Right lobe of liver (tissue), 6 donors: ENCODE data around the gene RETREG1. TPM values are rescaled to one million over a fixed set of nuclear protein-coding genes. Genes with fewer than 3 reads are reported as not detected.
"Not testable (repeated sequence)": the region's sequence is repeated elsewhere in the genome, so short reads cannot be mapped to it uniquely, and the experiment has no call there.

Source experiments
- ATAC-seq, 4 donors: fragments of 200-7000 bp; cut with Tn5 transposase; one replicate each; pipeline ENCODE4 v1.9.1; 2020; ENCODE audit warnings: mild to moderate bottlenecking in 4 of 4, moderate library complexity in 4 of 4
- DNase-seq, 3 donors: peaks; one replicate each; pipeline ENCODE4 v3.0.0-alpha.2; 2020
- H3K27ac ChIP-seq, 3 donors: fragments of 200-600 bp; one replicate each; pipeline ENCODE4 v1.8.0; 2022
- H3K27me3 ChIP-seq, 2 donors: fragments of 200-600 bp; one replicate each; pipeline ENCODE4 v1.8.0; 2022
- H3K36me3 ChIP-seq, 4 donors: fragments of 200-600 bp; sonication (generic) in 1 of 4; one replicate each; pipeline versions ENCODE4 v1.5.1 to v1.8.0; 2017 to 2022; ENCODE audit warnings: control low read depth in 1 of 4
- H3K4me1 ChIP-seq, 4 donors: fragments of 200-600 bp; sonication (generic) in 1 of 4; one replicate each; pipeline versions ENCODE4 v1.5.1 to v1.8.0; 2017 to 2022; ENCODE audit warnings: control low read depth in 1 of 4
- H3K4me3 ChIP-seq, 3 donors: fragments of 200-600 bp; one replicate each; pipeline ENCODE4 v1.8.0; 2022
- H3K9me3 ChIP-seq, 4 donors: fragments of 200-600 bp; sonication (generic) in 1 of 4; one replicate each; pipeline versions ENCODE4 v1.5.1 to v1.8.0; 2017 to 2022; ENCODE audit warnings: control low read depth in 1 of 4
- POLR2A ChIP-seq: fragments of 450-650 bp; IDR thresholded peaks from one replicate; pipeline ENCODE4 v1.6.1; 2017; ENCODE audit warnings: antibody characterized with exemption, mild to moderate bottlenecking
- WGBS: methylation state at CpG from one replicate; pipeline ENCODE4 v1.1.6; 2018; ENCODE audit warnings: low coverage, low lambda C conversion rate; ENCODE audit not compliant: insufficient coverage; ENCODE audit errors: missing lambda C conversion rate; 5-methylcytosine and 5-hydroxymethylcytosine counted together
- intact Hi-C, 2 donors: fragments of 100-400 bp; cut with DNase I; formaldehyde crosslinking; loops; one replicate each; pipeline versions ENCODE4 v1.11.2 to v1.14.1; 2022
- total RNA-seq, 6 experiments: library from RNA; depleted of rRNA in 2 of 6; stranded (reverse); fragments of >200 nt in 2 of 6; fragmentation: NEBNext Ultra II Directional in 3 of 6; extraction: Animal tissue kit (Norgen Biotek cat#: 25700) in 3 of 6; gene quantifications; one replicate each; pipeline versions ENCODE4 v1.1.0 to v1.2.4, GENCODE V29; 2016 to 2023
- TF ChIP-seq, protein P1 (sequence below), 4 donors: fragments of 200-600 bp in 3 of 4; fragments of 450-650 bp in 1 of 4; IDR thresholded peaks; one replicate each; pipeline versions ENCODE4 v1.5.1 to v1.8.0; 2016 to 2022; ENCODE audit warnings: antibody characterized with exemption in 4 of 4, mild to moderate bottlenecking in 2 of 4
- donor health status: DM: no; HTN: yes; CAD: no.
- donor health status: DM: no; HTN: no; CAD: no.
- donor health status: DM: no; HTN: no; CAD: no.
- donor health status: DM: no; HTN: yes; CAD: no.
- donor health status: DM: no; HTN: yes; CAD: no.

RETREG1 gene
- total RNA-seq, 6 experiments from 2014 or later: 17.2 to 70.8 (median 30.2) TPM

DNA sequence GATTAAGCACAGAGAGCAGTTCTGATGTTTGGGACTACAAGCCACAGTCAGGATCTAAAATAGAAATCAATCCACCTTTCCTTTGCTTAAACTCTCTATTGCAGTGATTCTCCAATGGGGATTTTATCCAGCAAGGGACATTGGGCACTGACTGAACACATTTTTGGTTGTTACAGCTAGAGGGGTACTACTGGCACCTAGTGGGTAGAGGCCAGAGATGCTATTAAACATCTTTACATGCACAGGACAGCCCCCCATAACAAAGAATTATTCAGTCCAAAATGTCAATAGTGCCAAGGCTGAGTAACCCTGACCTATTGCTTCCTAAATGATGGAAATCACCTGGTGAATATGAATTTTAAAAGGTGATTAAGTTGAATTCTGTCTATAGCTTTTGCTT lies 163.2 kb downstream of the RETREG1 start:
- peaks cover 0 to 66% (median 28%) of the 10 kb centered on the region in 4 donors for H3K36me3 ChIP-seq

DNA sequence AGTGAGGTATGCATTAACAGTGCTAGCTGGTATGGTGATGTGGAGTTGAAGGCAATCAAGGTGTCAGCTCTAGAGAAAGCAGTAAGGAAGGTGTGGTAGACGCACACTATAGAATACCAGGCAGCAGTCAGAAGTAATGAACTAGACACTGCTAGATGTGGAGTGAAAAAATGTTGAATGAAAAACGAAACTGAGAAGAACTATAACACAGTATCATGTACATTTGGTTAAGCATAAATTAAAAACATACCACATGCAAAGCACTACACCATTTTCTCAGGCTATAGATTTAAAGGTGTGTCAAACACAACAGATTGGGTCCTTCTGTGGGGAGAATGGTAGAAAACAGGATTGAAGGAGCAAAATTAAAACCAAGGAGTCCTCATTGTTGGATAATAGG lies 166.6 kb downstream of the RETREG1 start:
- H3K36me3 ChIP-seq: peaks cover 0 to 54% (median 28%) of the 10 kb centered on the region in 4 donors
- no peak overlapping the region for H3K27ac ChIP-seq
- H3K27me3 ChIP-seq: no peaks in the 10 kb centered on the region
- intact Hi-C loops: no loop called here
- whole genome bisulfite sequencing: 73% methylated on average over 2 of the region's 2 CpGs
- H3K4me1 ChIP-seq: no peaks in the 10 kb centered on the region
- no peak for DNase-seq
- no peak for ATAC-seq
- TF ChIP-seq, protein P1, sequence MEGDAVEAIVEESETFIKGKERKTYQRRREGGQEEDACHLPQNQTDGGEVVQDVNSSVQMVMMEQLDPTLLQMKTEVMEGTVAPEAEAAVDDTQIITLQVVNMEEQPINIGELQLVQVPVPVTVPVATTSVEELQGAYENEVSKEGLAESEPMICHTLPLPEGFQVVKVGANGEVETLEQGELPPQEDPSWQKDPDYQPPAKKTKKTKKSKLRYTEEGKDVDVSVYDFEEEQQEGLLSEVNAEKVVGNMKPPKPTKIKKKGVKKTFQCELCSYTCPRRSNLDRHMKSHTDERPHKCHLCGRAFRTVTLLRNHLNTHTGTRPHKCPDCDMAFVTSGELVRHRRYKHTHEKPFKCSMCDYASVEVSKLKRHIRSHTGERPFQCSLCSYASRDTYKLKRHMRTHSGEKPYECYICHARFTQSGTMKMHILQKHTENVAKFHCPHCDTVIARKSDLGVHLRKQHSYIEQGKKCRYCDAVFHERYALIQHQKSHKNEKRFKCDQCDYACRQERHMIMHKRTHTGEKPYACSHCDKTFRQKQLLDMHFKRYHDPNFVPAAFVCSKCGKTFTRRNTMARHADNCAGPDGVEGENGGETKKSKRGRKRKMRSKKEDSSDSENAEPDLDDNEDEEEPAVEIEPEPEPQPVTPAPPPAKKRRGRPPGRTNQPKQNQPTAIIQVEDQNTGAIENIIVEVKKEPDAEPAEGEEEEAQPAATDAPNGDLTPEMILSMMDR (IDR thresholded peaks at IDR 0.05): no peak
- no peak for TF ChIP-seq POLR2A
- no peak overlapping the region for H3K4me3 ChIP-seq
- H3K9me3 ChIP-seq: no peaks in the 10 kb centered on the region

More for the DNA sequence above, 163.2 kb downstream of the RETREG1 start:
- H3K27ac ChIP-seq: no peak overlapping the region
- intact Hi-C loops: no loop called here
- TF ChIP-seq POLR2A: no peak
- TF ChIP-seq, protein P1 (IDR thresholded peaks at IDR 0.05): no peak
- H3K4me3 ChIP-seq: no peak overlapping the region
- ATAC-seq (no peak), DNase-seq (no peak)
- H3K9me3 ChIP-seq: no peaks in the 10 kb centered on the region
- H3K4me1 ChIP-seq: no peaks in the 10 kb centered on the region
- H3K27me3 ChIP-seq: no peaks in the 10 kb centered on the region

DNA sequence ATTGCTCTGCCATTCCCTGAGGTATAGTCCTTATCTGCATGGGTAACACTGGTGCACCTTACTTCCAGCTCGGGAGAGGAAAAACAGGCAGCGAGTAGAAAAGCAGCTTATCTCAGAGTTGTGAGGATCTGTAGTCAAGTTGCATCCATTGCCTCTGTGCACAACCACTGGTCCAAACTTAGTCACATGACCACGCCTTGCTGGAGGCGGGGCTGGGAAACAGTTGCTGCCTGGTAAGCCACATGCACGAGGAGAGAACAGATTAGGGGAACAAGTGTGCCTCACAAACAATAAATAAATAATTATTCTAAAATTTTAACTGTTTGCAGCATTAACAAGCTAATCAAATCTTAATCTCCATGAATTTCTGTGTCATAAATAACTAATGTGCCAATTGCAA lies 169.8 kb downstream of the RETREG1 start:
- no peaks in the 10 kb centered on the region for H3K27me3 ChIP-seq
- ATAC-seq (no peak), DNase-seq (no peak)
- H3K9me3 ChIP-seq: no peaks in the 10 kb centered on the region
- H3K27ac ChIP-seq: no peak overlapping the region
- H3K36me3 ChIP-seq: peaks cover 0 to 42% (median 22%) of the 10 kb centered on the region in 4 donors
- no peaks in the 10 kb centered on the region for H3K4me1 ChIP-seq
- TF ChIP-seq, protein P1 (IDR thresholded peaks at IDR 0.05): no peak
- no peak for TF ChIP-seq POLR2A
- no peak overlapping the region for H3K4me3 ChIP-seq
- 88% methylated on average over 5 of the region's 5 CpGs for WGBS
- intact Hi-C loops: no loop called here

DNA sequence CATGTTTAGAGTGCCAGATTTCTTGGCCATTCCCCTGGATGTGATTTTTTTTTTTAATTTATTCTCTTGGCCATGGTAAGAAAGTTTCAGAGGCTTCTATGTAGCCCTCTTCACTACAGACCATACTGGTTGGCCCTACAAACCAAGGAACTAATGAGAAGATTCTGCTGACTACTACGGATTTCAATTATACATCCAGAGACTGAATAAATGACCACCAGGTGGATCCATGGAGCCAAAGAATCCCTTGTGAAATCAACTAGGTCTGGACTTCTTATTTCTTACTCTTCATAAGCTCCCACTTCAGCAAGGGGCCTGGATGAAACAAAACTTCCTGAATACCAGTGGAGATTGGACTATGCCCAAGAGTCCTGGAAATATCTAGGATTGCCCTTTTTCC lies 178.8 kb downstream of the RETREG1 start:
- H3K36me3 ChIP-seq: no peaks in the 10 kb centered on the region
- DNase-seq: no peak
- H3K4me1 ChIP-seq: no peaks in the 10 kb centered on the region
- intact Hi-C loops: no loop called here
- no peaks in the 10 kb centered on the region for H3K9me3 ChIP-seq
- peak in 1 of 4 donors; percentile 35 for ATAC-seq
- no peak overlapping the region for H3K4me3 ChIP-seq
- WGBS: 42% methylated on average over 1 of the region's 1 CpG
- H3K27me3 ChIP-seq: no peaks in the 10 kb centered on the region
- H3K27ac ChIP-seq: no peak overlapping the region
- TF ChIP-seq, protein P1 (IDR thresholded peaks at IDR 0.05): peak in 2 of 4 donors; percentile 11 to 16
- TF ChIP-seq POLR2A: no peak

DNA sequence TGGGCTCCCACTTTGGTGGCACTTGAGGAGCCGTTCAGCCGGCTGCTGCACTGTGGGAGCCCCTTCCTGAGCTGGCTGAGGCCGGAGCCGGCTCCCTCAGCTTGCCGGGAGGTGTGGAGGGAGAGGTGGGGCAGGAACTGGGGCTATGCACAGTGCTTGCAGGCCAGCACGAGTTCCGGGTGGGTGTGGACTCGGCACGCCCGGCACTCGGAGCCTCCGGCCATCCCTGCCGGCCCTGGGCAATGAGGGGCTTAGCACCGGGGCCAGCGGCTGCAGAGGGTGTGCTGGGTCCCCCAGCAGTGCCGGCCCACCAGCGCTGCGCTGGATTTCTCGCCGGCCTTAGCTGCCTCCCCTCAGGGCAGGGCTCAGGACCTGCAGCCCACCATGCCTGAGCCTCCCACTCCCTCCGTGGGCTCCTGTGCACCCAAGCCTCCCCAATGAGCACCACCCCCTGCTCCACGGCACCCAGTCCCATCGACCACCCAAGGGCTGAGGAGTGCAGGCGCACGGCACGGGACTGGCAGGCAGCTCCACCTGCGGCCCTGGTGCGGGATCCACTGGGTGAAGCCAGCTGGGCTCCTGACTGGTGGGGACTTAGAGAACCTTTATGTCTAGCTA lies 180.6 kb downstream of the RETREG1 start:
- H3K27me3 ChIP-seq, H3K36me3 ChIP-seq, DNase-seq, ATAC-seq, H3K27ac ChIP-seq, H3K9me3 ChIP-seq, H3K4me1 ChIP-seq, H3K4me3 ChIP-seq, intact Hi-C loops: not testable (repeated sequence)
- no CpG with 5 or more reads among the region's 28 CpGs for WGBS
